ENCODE results near the gene GALNT13. TPM values are rescaled to one million over a fixed set of nuclear protein-coding genes. Genes with fewer than 3 reads are reported as not detected.

The GALNT13 gene
- total and polyA plus RNA-seq, 2 of the 13 experiments (the other 11 are each of a cell fraction or from before 2014, with no cell fraction given): 1.3 to 5.0 TPM

DNA sequence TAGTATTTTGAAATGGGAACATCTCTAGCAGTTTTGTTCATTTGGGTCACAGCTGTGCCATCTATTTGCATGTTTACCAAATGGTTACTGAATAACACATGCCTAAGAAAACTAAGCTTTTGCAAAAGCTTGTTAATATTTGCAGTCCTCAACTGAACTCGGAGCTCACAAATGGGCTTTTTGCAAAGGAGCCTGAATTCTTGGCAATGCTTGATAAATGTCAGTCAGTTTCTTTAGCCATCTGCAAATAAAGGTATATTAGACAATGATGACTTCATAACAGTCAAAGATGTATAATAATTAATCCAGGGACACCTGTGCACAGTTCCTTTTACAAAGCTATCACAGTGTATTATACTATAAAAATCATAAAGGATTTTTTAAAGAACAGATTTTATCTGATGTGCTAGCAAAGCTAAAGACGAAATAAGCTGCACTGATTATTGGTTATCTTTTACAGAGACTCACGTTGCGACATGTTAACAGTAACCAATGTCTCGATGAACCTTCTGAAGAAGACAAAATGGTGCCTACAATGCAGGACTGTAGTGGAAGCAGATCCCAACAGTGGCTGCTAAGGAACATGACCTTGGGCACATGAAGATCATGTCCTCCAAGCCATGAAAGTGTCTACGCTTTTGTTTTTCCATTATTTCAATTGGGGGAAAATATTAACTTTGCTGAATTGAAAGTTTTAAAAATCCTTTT is 578.4 kb downstream of the GALNT13 start (continued):
- TF ChIP-seq, protein P1, sequence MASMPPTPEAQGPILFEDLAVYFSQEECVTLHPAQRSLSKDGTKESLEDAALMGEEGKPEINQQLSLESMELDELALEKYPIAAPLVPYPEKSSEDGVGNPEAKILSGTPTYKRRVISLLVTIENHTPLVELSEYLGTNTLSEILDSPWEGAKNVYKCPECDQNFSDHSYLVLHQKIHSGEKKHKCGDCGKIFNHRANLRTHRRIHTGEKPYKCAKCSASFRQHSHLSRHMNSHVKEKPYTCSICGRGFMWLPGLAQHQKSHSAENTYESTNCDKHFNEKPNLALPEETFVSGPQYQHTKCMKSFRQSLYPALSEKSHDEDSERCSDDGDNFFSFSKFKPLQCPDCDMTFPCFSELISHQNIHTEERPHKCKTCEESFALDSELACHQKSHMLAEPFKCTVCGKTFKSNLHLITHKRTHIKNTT (CRISPR knock-in tag; IDR thresholded peaks at IDR 0.05): no peak
- TF ChIP-seq KLF15 (CRISPR knock-in tag; IDR thresholded peaks at IDR 0.05; ENCODE audit: borderline replicate concordance): no peak
- no peak for TF ChIP-seq ZNF235 (CRISPR knock-in tag; IDR thresholded peaks at IDR 0.05; ENCODE audit: borderline replicate concordance)
- TF ChIP-seq, protein P2, sequence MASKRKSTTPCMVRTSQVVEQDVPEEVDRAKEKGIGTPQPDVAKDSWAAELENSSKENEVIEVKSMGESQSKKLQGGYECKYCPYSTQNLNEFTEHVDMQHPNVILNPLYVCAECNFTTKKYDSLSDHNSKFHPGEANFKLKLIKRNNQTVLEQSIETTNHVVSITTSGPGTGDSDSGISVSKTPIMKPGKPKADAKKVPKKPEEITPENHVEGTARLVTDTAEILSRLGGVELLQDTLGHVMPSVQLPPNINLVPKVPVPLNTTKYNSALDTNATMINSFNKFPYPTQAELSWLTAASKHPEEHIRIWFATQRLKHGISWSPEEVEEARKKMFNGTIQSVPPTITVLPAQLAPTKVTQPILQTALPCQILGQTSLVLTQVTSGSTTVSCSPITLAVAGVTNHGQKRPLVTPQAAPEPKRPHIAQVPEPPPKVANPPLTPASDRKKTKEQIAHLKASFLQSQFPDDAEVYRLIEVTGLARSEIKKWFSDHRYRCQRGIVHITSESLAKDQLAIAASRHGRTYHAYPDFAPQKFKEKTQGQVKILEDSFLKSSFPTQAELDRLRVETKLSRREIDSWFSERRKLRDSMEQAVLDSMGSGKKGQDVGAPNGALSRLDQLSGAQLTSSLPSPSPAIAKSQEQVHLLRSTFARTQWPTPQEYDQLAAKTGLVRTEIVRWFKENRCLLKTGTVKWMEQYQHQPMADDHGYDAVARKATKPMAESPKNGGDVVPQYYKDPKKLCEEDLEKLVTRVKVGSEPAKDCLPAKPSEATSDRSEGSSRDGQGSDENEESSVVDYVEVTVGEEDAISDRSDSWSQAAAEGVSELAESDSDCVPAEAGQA (IDR thresholded peaks at IDR 0.05; ENCODE audit: low read depth): no peak
- TF ChIP-seq, protein P2 (CRISPR knock-in tag; IDR thresholded peaks at IDR 0.05; ENCODE audit: borderline replicate concordance): no peak
- TF ChIP-seq ELF4 (CRISPR knock-in tag; IDR thresholded peaks at IDR 0.05; ENCODE audit: borderline replicate concordance): no peak
- no peak for TF ChIP-seq FOXC1 (CRISPR knock-in tag; IDR thresholded peaks at IDR 0.05; ENCODE audit: borderline replicate concordance)
- TF ChIP-seq POGZ (CRISPR knock-in tag; IDR thresholded peaks at IDR 0.05): peak; percentile 92
- TF ChIP-seq REPIN1 (CRISPR knock-in tag; IDR thresholded peaks at IDR 0.05; ENCODE audit: borderline replicate concordance, low read depth): peak; percentile 79; the same call in 1 of the 2 replicates
- no peak for TF ChIP-seq ZNF121 (CRISPR knock-in tag; IDR thresholded peaks at IDR 0.05)
- no peak for TF ChIP-seq NAIF1 (CRISPR knock-in tag; IDR thresholded peaks at IDR 0.05; ENCODE audit: borderline replicate concordance)
- TF ChIP-seq, protein P3, sequence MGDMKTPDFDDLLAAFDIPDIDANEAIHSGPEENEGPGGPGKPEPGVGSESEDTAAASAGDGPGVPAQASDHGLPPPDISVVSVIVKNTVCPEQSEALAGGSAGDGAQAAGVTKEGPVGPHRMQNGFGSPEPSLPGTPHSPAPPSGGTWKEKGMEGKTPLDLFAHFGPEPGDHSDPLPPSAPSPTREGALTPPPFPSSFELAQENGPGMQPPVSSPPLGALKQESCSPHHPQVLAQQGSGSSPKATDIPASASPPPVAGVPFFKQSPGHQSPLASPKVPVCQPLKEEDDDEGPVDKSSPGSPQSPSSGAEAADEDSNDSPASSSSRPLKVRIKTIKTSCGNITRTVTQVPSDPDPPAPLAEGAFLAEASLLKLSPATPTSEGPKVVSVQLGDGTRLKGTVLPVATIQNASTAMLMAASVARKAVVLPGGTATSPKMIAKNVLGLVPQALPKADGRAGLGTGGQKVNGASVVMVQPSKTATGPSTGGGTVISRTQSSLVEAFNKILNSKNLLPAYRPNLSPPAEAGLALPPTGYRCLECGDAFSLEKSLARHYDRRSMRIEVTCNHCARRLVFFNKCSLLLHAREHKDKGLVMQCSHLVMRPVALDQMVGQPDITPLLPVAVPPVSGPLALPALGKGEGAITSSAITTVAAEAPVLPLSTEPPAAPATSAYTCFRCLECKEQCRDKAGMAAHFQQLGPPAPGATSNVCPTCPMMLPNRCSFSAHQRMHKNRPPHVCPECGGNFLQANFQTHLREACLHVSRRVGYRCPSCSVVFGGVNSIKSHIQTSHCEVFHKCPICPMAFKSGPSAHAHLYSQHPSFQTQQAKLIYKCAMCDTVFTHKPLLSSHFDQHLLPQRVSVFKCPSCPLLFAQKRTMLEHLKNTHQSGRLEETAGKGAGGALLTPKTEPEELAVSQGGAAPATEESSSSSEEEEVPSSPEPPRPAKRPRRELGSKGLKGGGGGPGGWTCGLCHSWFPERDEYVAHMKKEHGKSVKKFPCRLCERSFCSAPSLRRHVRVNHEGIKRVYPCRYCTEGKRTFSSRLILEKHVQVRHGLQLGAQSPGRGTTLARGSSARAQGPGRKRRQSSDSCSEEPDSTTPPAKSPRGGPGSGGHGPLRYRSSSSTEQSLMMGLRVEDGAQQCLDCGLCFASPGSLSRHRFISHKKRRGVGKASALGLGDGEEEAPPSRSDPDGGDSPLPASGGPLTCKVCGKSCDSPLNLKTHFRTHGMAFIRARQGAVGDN (CRISPR knock-in tag; IDR thresholded peaks at IDR 0.05): no peak
- peak; percentile 58 for TF ChIP-seq THAP11 (CRISPR knock-in tag; IDR thresholded peaks at IDR 0.05)
- TF ChIP-seq SRSF4 (IDR thresholded peaks at IDR 0.05; ENCODE audit: low read depth, low read length, poor library complexity, severe bottlenecking): no peak
- TF ChIP-seq ZNF333 (CRISPR knock-in tag; IDR thresholded peaks at IDR 0.05; ENCODE audit: borderline replicate concordance): no peak
